H9 (cell line): ENCODE results near the gene GNAO1. TPM values are rescaled to one million over a fixed set of nuclear protein-coding genes. Genes with fewer than 3 reads are reported as not detected.

Experiments
- DNase-seq: peaks from one replicate; pipeline ENCODE4 v3.0.0-alpha.2; 2017
- H2AFZ ChIP-seq: one replicate; pipeline ENCODE4 v1.6.1; 2013; ENCODE audit warnings: mild to moderate bottlenecking, low read length, control low read depth, moderate library complexity
- H2AK5ac ChIP-seq: 2 replicates; pipeline ENCODE4 v1.6.1; 2013; ENCODE audit warnings: low read length, control low read depth, mixed read lengths; ENCODE audit not compliant: insufficient read length
- H2BK120ac ChIP-seq: one replicate; pipeline ENCODE4 v1.6.1; 2013; ENCODE audit warnings: low read depth, mild to moderate bottlenecking, low read length, control low read depth, inconsistent platforms; ENCODE audit not compliant: poor library complexity, severe bottlenecking
- H2BK12ac ChIP-seq: 2 replicates; pipeline ENCODE4 v1.6.1; 2013; ENCODE audit warnings: low read length, control low read depth, mixed read lengths, low read depth; ENCODE audit not compliant: insufficient read length
- H2BK15ac ChIP-seq: 2 replicates; pipeline ENCODE4 v1.6.1; 2013; ENCODE audit warnings: low read depth, low read length, control low read depth
- H2BK20ac ChIP-seq: one replicate; pipeline ENCODE4 v1.6.1; 2013; ENCODE audit warnings: low read depth, mild to moderate bottlenecking, low read length, control low read depth, inconsistent platforms; ENCODE audit not compliant: poor library complexity, severe bottlenecking
- H2BK5ac ChIP-seq: 2 replicates; pipeline ENCODE4 v1.6.1; 2013; ENCODE audit warnings: low read length, control low read depth, mixed read lengths; ENCODE audit not compliant: insufficient read length
- H3K14ac ChIP-seq: 2 replicates; pipeline ENCODE4 v1.6.1; 2013; ENCODE audit warnings: low read length, control low read depth; ENCODE audit not compliant: insufficient read depth
- H3K18ac ChIP-seq: 2 replicates; pipeline ENCODE4 v1.6.1; 2013; ENCODE audit warnings: low read depth, mild to moderate bottlenecking, mixed read lengths, low read length, control low read depth; ENCODE audit not compliant: insufficient read length
- H3K23ac ChIP-seq: 2 replicates; pipeline ENCODE4 v1.6.1; 2013; ENCODE audit warnings: low read length, control low read depth, mixed read lengths, low read depth; ENCODE audit not compliant: insufficient read length
- H3K23me2 ChIP-seq: 2 replicates; pipeline ENCODE4 v1.6.1; 2013; ENCODE audit warnings: low read depth, mild to moderate bottlenecking, mixed read lengths, low read length, control low read depth; ENCODE audit not compliant: insufficient read length, poor library complexity, severe bottlenecking
- H3K27ac ChIP-seq: 2 replicates; pipeline ENCODE4 v1.5.1; 2013; ENCODE audit warnings: low read length, control low read depth, mixed read lengths, low read depth; ENCODE audit not compliant: insufficient read length
- H3K27me3 ChIP-seq: 2 replicates; pipeline ENCODE4 v1.6.1; 2013; ENCODE audit warnings: low read length, control low read depth, inconsistent platforms; ENCODE audit not compliant: insufficient read depth
- H3K4ac ChIP-seq: 2 replicates; pipeline ENCODE4 v1.6.1; 2013; ENCODE audit warnings: low read depth, mild to moderate bottlenecking, control low read depth, inconsistent platforms, low read length, moderate library complexity
- H3K4me1 ChIP-seq: 2 replicates; pipeline ENCODE4 v1.6.1; 2013; ENCODE audit warnings: low read length, control low read depth, inconsistent platforms; ENCODE audit not compliant: insufficient read depth
- H3K4me2 ChIP-seq: 2 replicates; pipeline ENCODE4 v1.6.1; 2013; ENCODE audit warnings: low read length, control low read depth, mixed read lengths; ENCODE audit not compliant: insufficient read length, insufficient read depth
- H3K56ac ChIP-seq: 2 replicates; pipeline ENCODE4 v1.6.1; 2013; ENCODE audit warnings: low read depth, mild to moderate bottlenecking, mixed read lengths, low read length, control low read depth; ENCODE audit not compliant: insufficient read length
- H3K79me1 ChIP-seq: 2 replicates; pipeline ENCODE4 v1.6.1; 2013; ENCODE audit warnings: low read depth, mild to moderate bottlenecking, moderate library complexity, low read length, control low read depth, inconsistent platforms; ENCODE audit not compliant: insufficient read depth, poor library complexity, severe bottlenecking
- H3K79me2 ChIP-seq: 2 replicates; pipeline ENCODE4 v1.6.1; 2013; ENCODE audit warnings: low read length, control low read depth, inconsistent platforms; ENCODE audit not compliant: insufficient read depth
- H3K9ac ChIP-seq: 2 replicates; pipeline ENCODE4 v1.6.1; 2013; ENCODE audit warnings: low read length, control low read depth, mixed read lengths; ENCODE audit not compliant: insufficient read length; ENCODE audit errors: extremely low read depth
- H3K9me3 ChIP-seq: one replicate; pipeline ENCODE4 v1.6.1; 2013; ENCODE audit warnings: low read depth, low read length, inconsistent platforms; ENCODE audit not compliant: control insufficient read depth
- H3T11ph ChIP-seq: one replicate; pipeline ENCODE4 v1.6.1; 2013; ENCODE audit warnings: mild to moderate bottlenecking, low read length, control low read depth, inconsistent platforms
- H4K20me1 ChIP-seq: one replicate; pipeline ENCODE4 v1.6.1; 2013; ENCODE audit not compliant: control insufficient read depth, insufficient read length, insufficient read depth
- H4K5ac ChIP-seq: 2 replicates; pipeline ENCODE4 v1.6.1; 2013; ENCODE audit warnings: low read depth, mild to moderate bottlenecking, mixed read lengths, low read length, control low read depth; ENCODE audit not compliant: insufficient read length
- H4K8ac ChIP-seq: replicated peaks from 2 replicates; pipeline ENCODE4 v1.6.1; 2013; ENCODE audit warnings: low read length, control low read depth, mixed read lengths, low read depth; ENCODE audit not compliant: insufficient read length
- H4K91ac ChIP-seq: 2 replicates; pipeline ENCODE4 v1.6.1; 2013; ENCODE audit warnings: low read depth, mild to moderate bottlenecking, moderate library complexity, mixed read lengths, low read length, control low read depth; ENCODE audit not compliant: insufficient read length
- H3K27ac Mint-ChIP-seq, 3 experiments: 2 replicates in 2 of 3; 3 replicates in 1 of 3; pipeline ENCODE4 v1.8.0; 2020 to 2021; ENCODE audit warnings: mixed read lengths in 3 of 3, mild to moderate bottlenecking in 1 of 3, moderate library complexity in 1 of 3
- H3K27me3 Mint-ChIP-seq: 2 replicates; pipeline ENCODE4 v1.8.0; 2021; ENCODE audit warnings: low read depth, mild to moderate bottlenecking, moderate library complexity, mixed read lengths
- H3K36me3 Mint-ChIP-seq, 3 experiments: 2 replicates in 2 of 3; 3 replicates in 1 of 3; pipeline ENCODE4 v1.8.0; 2020 to 2021; ENCODE audit warnings: low read depth in 3 of 3, mixed read lengths in 3 of 3; ENCODE audit not compliant: insufficient read depth in 1 of 3
- H3K4me1 Mint-ChIP-seq, 2 experiments: 2 replicates each; pipeline ENCODE4 v1.8.0; 2020; ENCODE audit warnings: mixed read lengths in 2 of 2
- H3K4me3 Mint-ChIP-seq, 2 experiments: 2 replicates in 1 of 2; 3 replicates in 1 of 2; pipeline ENCODE4 v1.8.0; 2020 to 2021; ENCODE audit warnings: mild to moderate bottlenecking in 2 of 2, mixed read lengths in 2 of 2, moderate library complexity in 1 of 2
- H3K9me3 Mint-ChIP-seq, 2 experiments: 2 replicates in 1 of 2; 3 replicates in 1 of 2; pipeline ENCODE4 v1.8.0; 2020; ENCODE audit warnings: mild to moderate bottlenecking in 2 of 2, mixed read lengths in 2 of 2, moderate library complexity in 1 of 2
- WGBS: extraction: QIAGEN DNeasy Blood & Tissue Kit; methylation state at CpG from one replicate; pipeline ENCODE4 v1.1.7; 2013; ENCODE audit warnings: missing lambda C conversion rate, low lambda C conversion rate, mixed read lengths; ENCODE audit not compliant: insufficient read length; ENCODE audit errors: extremely low coverage; 5-methylcytosine and 5-hydroxymethylcytosine counted together
- total RNA-seq: library from RNA; stranded (reverse); gene quantifications from 2 replicates; pipeline ENCODE4 v1.2.1, GENCODE V29; 2021
- TF ChIP-seq, protein P1 (sequence below): fragments of 200-600 bp; sonication (generic); conservative IDR thresholded peaks from 3 replicates; pipeline ENCODE4 v1.8.0; 2021; ENCODE audit warnings: antibody characterized with exemption, mild to moderate bottlenecking

GNAO1 gene
- total RNA-seq, 1 experiment from 2014 or later, result 16.9 TPM

DNA sequence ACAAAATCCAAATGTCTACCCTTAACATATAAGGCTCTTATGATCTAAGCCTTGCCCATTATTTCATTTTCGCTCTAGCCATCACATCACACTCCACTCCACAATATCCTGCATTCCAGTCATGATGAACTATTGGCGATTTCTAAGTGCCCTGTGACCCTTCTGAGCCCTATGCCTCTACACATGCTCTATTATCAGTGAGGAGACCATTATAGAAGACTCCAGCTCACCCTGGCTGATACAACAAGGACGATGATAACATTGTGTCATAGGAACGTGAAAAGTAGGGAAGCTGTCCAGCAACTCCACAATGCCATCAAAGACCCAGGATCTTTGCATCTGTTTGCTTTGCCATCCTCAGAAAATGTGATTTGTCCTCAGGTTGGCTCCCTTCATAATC is 29.6 kb upstream of the GNAO1 start:
- H2BK120ac ChIP-seq, result no peak overlapping the region
- no peak overlapping the region for H3K14ac ChIP-seq
- no peak overlapping the region for H3T11ph ChIP-seq
- TF ChIP-seq, protein P1, sequence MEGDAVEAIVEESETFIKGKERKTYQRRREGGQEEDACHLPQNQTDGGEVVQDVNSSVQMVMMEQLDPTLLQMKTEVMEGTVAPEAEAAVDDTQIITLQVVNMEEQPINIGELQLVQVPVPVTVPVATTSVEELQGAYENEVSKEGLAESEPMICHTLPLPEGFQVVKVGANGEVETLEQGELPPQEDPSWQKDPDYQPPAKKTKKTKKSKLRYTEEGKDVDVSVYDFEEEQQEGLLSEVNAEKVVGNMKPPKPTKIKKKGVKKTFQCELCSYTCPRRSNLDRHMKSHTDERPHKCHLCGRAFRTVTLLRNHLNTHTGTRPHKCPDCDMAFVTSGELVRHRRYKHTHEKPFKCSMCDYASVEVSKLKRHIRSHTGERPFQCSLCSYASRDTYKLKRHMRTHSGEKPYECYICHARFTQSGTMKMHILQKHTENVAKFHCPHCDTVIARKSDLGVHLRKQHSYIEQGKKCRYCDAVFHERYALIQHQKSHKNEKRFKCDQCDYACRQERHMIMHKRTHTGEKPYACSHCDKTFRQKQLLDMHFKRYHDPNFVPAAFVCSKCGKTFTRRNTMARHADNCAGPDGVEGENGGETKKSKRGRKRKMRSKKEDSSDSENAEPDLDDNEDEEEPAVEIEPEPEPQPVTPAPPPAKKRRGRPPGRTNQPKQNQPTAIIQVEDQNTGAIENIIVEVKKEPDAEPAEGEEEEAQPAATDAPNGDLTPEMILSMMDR, result no peak
- no peak overlapping the region for H3K23ac ChIP-seq
- no peaks in the 10 kb centered on the region for H3K36me3 Mint-ChIP-seq
- no peak overlapping the region for H4K5ac ChIP-seq
- H3K56ac ChIP-seq, result no peak overlapping the region
- H3K27ac Mint-ChIP-seq, result no peak overlapping the region
- H3K9me3 Mint-ChIP-seq, result no peaks in the 10 kb centered on the region; a peak in 1 of 5 replicates
- H4K8ac ChIP-seq, result no peak overlapping the region
- no peak overlapping the region for H4K91ac ChIP-seq
- H3K27me3 ChIP-seq, result no peaks in the 10 kb centered on the region
- no peak overlapping the region for H2BK12ac ChIP-seq
- H3K4ac ChIP-seq, result no peak overlapping the region
- no peaks in the 10 kb centered on the region for H3K4me1 ChIP-seq
- no peaks in the 10 kb centered on the region; the same call in 1 of the 2 replicates for H3K27me3 Mint-ChIP-seq
- H2BK5ac ChIP-seq, result no peak overlapping the region
- no CpG with 5 or more reads among the region's 4 CpGs for WGBS
- no peak for DNase-seq
- H3K9me3 ChIP-seq, result no peaks in the 10 kb centered on the region
- H2AK5ac ChIP-seq, result no peak overlapping the region
- no peak overlapping the region for H2AFZ ChIP-seq
- H3K23me2 ChIP-seq, result no peaks in the 10 kb centered on the region
- H3K9ac ChIP-seq, result no peak overlapping the region
- H2BK20ac ChIP-seq, result no peak overlapping the region
- H3K27ac ChIP-seq, result no peak overlapping the region
- no peak overlapping the region for H3K4me2 ChIP-seq
- H4K20me1 ChIP-seq, result no peaks in the 10 kb centered on the region
- H3K4me1 Mint-ChIP-seq, result no peaks in the 10 kb centered on the region
- H3K18ac ChIP-seq, result no peak overlapping the region
- H3K79me2 ChIP-seq, result no peaks in the 10 kb centered on the region
- H2BK15ac ChIP-seq, result no peak overlapping the region
- no peaks in the 10 kb centered on the region for H3K79me1 ChIP-seq
- no peak overlapping the region for H3K4me3 Mint-ChIP-seq
